SK-N-SH (cell line): ENCODE data around the gene GNA14. TPM values are rescaled to one million over a fixed set of nuclear protein-coding genes. Genes with fewer than 3 reads are reported as not detected.

ENCODE experiments used
- CTCF ChIA-PET: fragments of 300-600, 350-600 bp; formaldehyde crosslinking; extraction: SDS; loops from one replicate; lab custom pipeline; 2021; lab: Yijun Ruan, JAX
- POLR2A ChIA-PET: fragments of 350-600 bp; sonication (Branson Sonifier 250); formaldehyde crosslinking; extraction: SDS; loops from one replicate; lab custom pipeline; 2020; ENCODE audit warnings: antibody characterized with exemption, inconsistent platforms; lab: Yijun Ruan, JAX
- DNase-seq: peaks from one replicate; pipeline ENCODE4 v3.0.0; 2012
- H2AFZ ChIP-seq: fragments of 200-600 bp; sonication (generic); 2 replicates; pipeline ENCODE4 v1.8.1; 2016; ENCODE audit warnings: antibody characterized with exemption, mild to moderate bottlenecking, low read depth
- H3F3A ChIP-seq: fragments of 200-600 bp; sonication (generic); replicated peaks from 2 replicates; pipeline ENCODE3; 2016; ENCODE audit warnings: antibody characterized with exemption, mild to moderate bottlenecking; ENCODE audit not compliant: insufficient read depth
- H3K27ac ChIP-seq, 2 experiments: fragments of 200-500 bp in 1 of 2; fragments of 200-600 bp in 1 of 2; sonication (Bioruptor generic) in 1 of 2; sonication (generic), shearing (Covaris generic) in 1 of 2; 2 replicates each; pipeline versions ENCODE4 v1.5.1 to v1.6.1; 2014 to 2016; ENCODE audit warnings: low read depth in 2 of 2, inconsistent platforms in 1 of 2, low read length in 1 of 2, mild to moderate bottlenecking in 1 of 2, mixed read lengths in 1 of 2
- H3K27me3 ChIP-seq: fragments of 200-600 bp; sonication (generic), shearing (Covaris generic); 2 replicates; pipeline ENCODE4 v1.6.1; 2016; ENCODE audit warnings: mixed run types; ENCODE audit not compliant: insufficient read depth
- H3K36me3 ChIP-seq, 2 experiments: fragments of 200-500 bp in 1 of 2; fragments of 200-600 bp in 1 of 2; sonication (Bioruptor generic) in 1 of 2; sonication (generic) in 1 of 2; replicated peaks in 1 of 2; 2 replicates each; pipeline versions ENCODE3 to v1.5.1; 2014 to 2016; ENCODE audit warnings: low read length in 1 of 2, mild to moderate bottlenecking in 1 of 2; ENCODE audit not compliant: insufficient read depth in 2 of 2, control insufficient read depth in 1 of 2
- H3K4me1 ChIP-seq, 2 experiments: fragments of 200-500 bp in 1 of 2; fragments of 200-600 bp in 1 of 2; sonication (Bioruptor generic) in 1 of 2; sonication (generic), shearing (Covaris generic) in 1 of 2; 2 replicates each; pipeline versions ENCODE4 v1.5.1 to v1.6.1; 2014 to 2016; ENCODE audit warnings: low read depth in 1 of 2, low read length in 1 of 2, mixed run types in 1 of 2; ENCODE audit not compliant: insufficient read depth in 2 of 2, control insufficient read depth in 1 of 2
- H3K4me2 ChIP-seq: fragments of 200-600 bp; sonication (generic), shearing (Covaris generic); 2 replicates; pipeline ENCODE4 v1.6.1; 2017; ENCODE audit warnings: mixed run types
- H3K4me3 ChIP-seq, 2 experiments: fragments of 200-500 bp in 1 of 2; fragments of 200-600 bp in 1 of 2; sonication (Bioruptor generic) in 1 of 2; sonication (generic), shearing (Covaris generic) in 1 of 2; 2 replicates each; pipeline versions ENCODE4 v1.5.1 to v1.8.1; 2014 to 2016; ENCODE audit warnings: low read depth in 2 of 2, inconsistent platforms in 1 of 2, low read length in 1 of 2, mild to moderate bottlenecking in 1 of 2, mixed read lengths in 1 of 2, moderate library complexity in 1 of 2
- H3K79me2 ChIP-seq: fragments of 200-600 bp; sonication (generic); 2 replicates; pipeline ENCODE4 v1.8.1; 2017; ENCODE audit warnings: mild to moderate bottlenecking; ENCODE audit not compliant: insufficient read depth
- H3K9ac ChIP-seq: fragments of 200-600 bp; sonication (generic); 2 replicates; pipeline ENCODE4 v1.6.1; 2017; ENCODE audit warnings: mixed run types
- H3K9me2 ChIP-seq: fragments of 200-600 bp; sonication (generic); 2 replicates; pipeline ENCODE4 v1.6.1; 2017; ENCODE audit warnings: mixed run types
- H3K9me3 ChIP-seq: fragments of 200-600 bp; sonication (generic); 2 replicates; pipeline ENCODE4 v1.6.1; 2017; ENCODE audit warnings: mixed run types, mild to moderate bottlenecking, moderate library complexity
- H4K20me1 ChIP-seq: fragments of 200-600 bp; sonication (generic); 2 replicates; pipeline ENCODE4 v1.6.1; 2017; ENCODE audit warnings: mild to moderate bottlenecking, mixed run types; ENCODE audit not compliant: insufficient read depth
- CTCF ChIP-seq: fragments of 200-600 bp; sonication (generic); IDR thresholded peaks from 2 replicates; pipeline ENCODE4 v1.6.1; 2017; ENCODE audit warnings: antibody characterized with exemption, mild to moderate bottlenecking, moderate library complexity
- EZH2phosphoT487 ChIP-seq: fragments of 200-600 bp; sonication (generic); IDR thresholded peaks from 2 replicates; pipeline ENCODE4 v1.6.1; 2017; ENCODE audit warnings: low read depth, mixed run types, mild to moderate bottlenecking, antibody characterized with exemption, moderate library complexity, borderline replicate concordance
- FOXJ3 ChIP-seq: sonication (generic); formaldehyde crosslinking; IDR thresholded peaks from 2 replicates; pipeline ENCODE4 v1.5.1; 2020; ENCODE audit warnings: mild to moderate bottlenecking, missing genetic modification reagents
- IRF3 ChIP-seq: fragments of 150-350 bp; IDR thresholded peaks from 2 replicates; pipeline ENCODE4 v1.6.1; 2016; ENCODE audit warnings: mild to moderate bottlenecking, low read depth, low read length
- NFIC ChIP-seq: IDR thresholded peaks from 2 replicates; pipeline ENCODE4 v1.4.0; 2012; ENCODE audit warnings: borderline replicate concordance
- NRF1 ChIP-seq: IDR thresholded peaks from 2 replicates; pipeline ENCODE4 v1.6.1; 2012; ENCODE audit warnings: low read depth, mild to moderate bottlenecking, low read length
- RAD21 ChIP-seq: IDR thresholded peaks from 2 replicates; pipeline ENCODE4 v1.6.1; 2012; ENCODE audit warnings: mild to moderate bottlenecking, low read length
- REST ChIP-seq: IDR thresholded peaks from 2 replicates; pipeline ENCODE4 v1.6.1; 2012; ENCODE audit warnings: mild to moderate bottlenecking, low read depth, low read length, moderate library complexity
- USF1 ChIP-seq: IDR thresholded peaks from 2 replicates; pipeline ENCODE4 v1.4.0; 2012; ENCODE audit warnings: low read depth, borderline replicate concordance
- WGBS: methylation state at CpG from one replicate; pipeline ENCODE4 v1.1.6; 2017; ENCODE audit warnings: low lambda C conversion rate; 5-methylcytosine and 5-hydroxymethylcytosine counted together
- polyA plus RNA-seq, 3 experiments: library from polyadenylated mRNA; depleted of rRNA; stranded (reverse); fragments of >200 nt; gene quantifications; 2 replicates each; pipeline ENCODE4 v1.2.3, GENCODE V29; 2012

Gene GNA14
- polyA plus RNA-seq, 1 of the 3 experiments (the other 2 are of a cell fraction): 0.15 TPM

GRCh38 chr9:77420641-77421040 lies 227.5 kb downstream of the GNA14 start:
- H3K4me2 ChIP-seq: no peak overlapping the region
- no peaks in the 10 kb centered on the region for H3K9me2 ChIP-seq
- H3F3A ChIP-seq: peaks cover 5% of the 10 kb centered on the region
- CTCF ChIA-PET: interaction anchor here (2.7 kb wide), 1 partner anchor 13 kb away, joined by 14 read pairs; no protein-coding TSS in a partner anchor
- H3K9me3 ChIP-seq: no peaks in the 10 kb centered on the region
- WGBS: 97% methylated on average over 2 of the region's 2 CpGs
- no peaks in the 10 kb centered on the region for H4K20me1 ChIP-seq
- no peak overlapping the region for H3K27ac ChIP-seq
- POLR2A ChIA-PET: no interaction called here
- H3K4me3 ChIP-seq: no peak overlapping the region
- peaks cover 5% of the 10 kb centered on the region in 2 experiments for H3K36me3 ChIP-seq
- TF ChIP-seq USF1: no peak
- no peaks in the 10 kb centered on the region for H3K27me3 ChIP-seq
- peaks cover 0 to 4% of the 10 kb centered on the region in 2 experiments; a peak in 1 of 4 replicates for H3K4me1 ChIP-seq
- DNase-seq: no peak
- H3K79me2 ChIP-seq: no peaks in the 10 kb centered on the region
- H2AFZ ChIP-seq: no peak overlapping the region
- H3K9ac ChIP-seq: no peak overlapping the region

- H3K4me2 ChIP-seq: no peak overlapping the region
- no peaks in the 10 kb centered on the region for H3K9me2 ChIP-seq
- H3K79me2 ChIP-seq: no peaks in the 10 kb centered on the region
- no peaks in the 10 kb centered on the region for H3K27me3 ChIP-seq
- DNase-seq: no peak
- H3F3A ChIP-seq: peaks cover 5% of the 10 kb centered on the region
- no peaks in the 10 kb centered on the region for H4K20me1 ChIP-seq
- no peak for TF ChIP-seq FOXJ3 (CRISPR knock-in tag)
- TF ChIP-seq IRF3: no peak
- no peak for TF ChIP-seq RAD21
- TF ChIP-seq EZH2phosphoT487: no peak
- no peak for TF ChIP-seq NRF1
- TF ChIP-seq REST: no peak
- TF ChIP-seq NFIC: no peak
- TF ChIP-seq CTCF: no peak
- H2AFZ ChIP-seq: no peak overlapping the region
- peaks cover 0 to 4% of the 10 kb centered on the region in 2 experiments; a peak in 1 of 4 replicates for H3K4me1 ChIP-seq
- H3K36me3 ChIP-seq: peaks cover 5% of the 10 kb centered on the region in 2 experiments
- ChIA-PET POLR2A (no interaction called here), CTCF (interaction anchor here (0.6 to 2.7 kb wide), 4 partner anchors 15 to 251 kb away, joined by 3 to 14 read pairs (median 6); no protein-coding TSS in a partner anchor)
- no peak overlapping the region for H3K27ac ChIP-seq
- no peak overlapping the region for H3K9ac ChIP-seq
- no peaks in the 10 kb centered on the region for H3K9me3 ChIP-seq
- H3K4me3 ChIP-seq: no peak overlapping the region
Measured at GRCh38 chr9:77418226-77418625, 229.9 kb downstream of the GNA14 start.
